ENCODE results near the gene RNPS1.

RNPS1 gene

DNA sequence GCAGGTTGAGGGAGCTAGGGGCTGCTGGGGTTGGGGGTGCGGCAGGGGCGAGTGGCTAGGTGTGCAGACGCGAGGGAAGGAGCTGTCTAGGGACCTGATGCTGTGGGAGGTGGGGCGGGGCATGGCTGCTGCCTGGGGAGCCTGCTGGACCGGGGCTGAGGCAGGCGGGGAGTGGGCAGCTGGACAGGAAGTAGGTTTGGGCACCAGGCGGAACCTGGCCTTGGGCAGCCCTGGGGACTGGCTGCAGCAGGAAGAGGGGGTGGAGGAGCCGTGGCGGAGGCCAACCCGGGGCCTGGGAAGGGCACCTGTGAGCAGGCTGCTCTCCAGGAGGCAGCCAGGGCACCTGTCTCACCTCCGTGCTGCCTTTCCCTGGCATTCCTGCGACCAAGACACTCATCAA, 37.5 kb downstream of the RNPS1 start:
- H3K27ac ChIP-seq: no peak overlapping the region
- TF ChIP-seq, protein P1, sequence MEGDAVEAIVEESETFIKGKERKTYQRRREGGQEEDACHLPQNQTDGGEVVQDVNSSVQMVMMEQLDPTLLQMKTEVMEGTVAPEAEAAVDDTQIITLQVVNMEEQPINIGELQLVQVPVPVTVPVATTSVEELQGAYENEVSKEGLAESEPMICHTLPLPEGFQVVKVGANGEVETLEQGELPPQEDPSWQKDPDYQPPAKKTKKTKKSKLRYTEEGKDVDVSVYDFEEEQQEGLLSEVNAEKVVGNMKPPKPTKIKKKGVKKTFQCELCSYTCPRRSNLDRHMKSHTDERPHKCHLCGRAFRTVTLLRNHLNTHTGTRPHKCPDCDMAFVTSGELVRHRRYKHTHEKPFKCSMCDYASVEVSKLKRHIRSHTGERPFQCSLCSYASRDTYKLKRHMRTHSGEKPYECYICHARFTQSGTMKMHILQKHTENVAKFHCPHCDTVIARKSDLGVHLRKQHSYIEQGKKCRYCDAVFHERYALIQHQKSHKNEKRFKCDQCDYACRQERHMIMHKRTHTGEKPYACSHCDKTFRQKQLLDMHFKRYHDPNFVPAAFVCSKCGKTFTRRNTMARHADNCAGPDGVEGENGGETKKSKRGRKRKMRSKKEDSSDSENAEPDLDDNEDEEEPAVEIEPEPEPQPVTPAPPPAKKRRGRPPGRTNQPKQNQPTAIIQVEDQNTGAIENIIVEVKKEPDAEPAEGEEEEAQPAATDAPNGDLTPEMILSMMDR (conservative IDR thresholded peaks at IDR 0.05): no peak

DNA sequence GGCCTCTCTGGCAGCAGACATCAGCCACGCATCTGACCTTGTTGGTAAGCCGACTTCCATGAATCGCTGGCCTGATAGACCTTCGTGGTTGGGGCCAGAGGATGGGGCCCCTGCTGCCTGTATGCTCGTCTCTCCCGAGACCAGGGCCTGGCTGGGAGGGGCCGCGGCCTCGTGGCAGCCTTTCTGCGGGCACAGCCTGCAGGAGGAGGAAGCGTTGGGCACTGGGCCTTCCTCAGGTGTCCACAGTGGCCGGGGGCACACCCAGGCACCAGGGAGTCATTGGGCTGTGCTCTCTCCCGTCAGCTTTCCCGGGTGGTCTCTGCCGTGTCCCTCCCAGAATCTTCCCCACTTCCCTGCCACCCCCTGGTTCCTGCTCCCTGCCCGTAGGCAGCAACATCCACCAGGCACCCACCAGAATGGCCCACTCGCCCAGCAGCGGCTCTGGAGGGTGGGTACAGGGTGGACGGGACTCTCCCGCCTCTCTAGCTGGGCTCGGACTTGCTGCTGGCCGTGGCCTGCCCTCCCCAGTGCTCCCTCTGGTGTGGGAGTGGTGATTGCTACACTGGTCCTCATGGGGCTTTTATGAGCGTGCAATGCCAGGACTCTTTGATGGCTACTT, 38.2 kb downstream of the RNPS1 start:
- H3K27ac ChIP-seq: no peak overlapping the region
- TF ChIP-seq, protein P1 (conservative IDR thresholded peaks at IDR 0.05): no peak

DNA sequence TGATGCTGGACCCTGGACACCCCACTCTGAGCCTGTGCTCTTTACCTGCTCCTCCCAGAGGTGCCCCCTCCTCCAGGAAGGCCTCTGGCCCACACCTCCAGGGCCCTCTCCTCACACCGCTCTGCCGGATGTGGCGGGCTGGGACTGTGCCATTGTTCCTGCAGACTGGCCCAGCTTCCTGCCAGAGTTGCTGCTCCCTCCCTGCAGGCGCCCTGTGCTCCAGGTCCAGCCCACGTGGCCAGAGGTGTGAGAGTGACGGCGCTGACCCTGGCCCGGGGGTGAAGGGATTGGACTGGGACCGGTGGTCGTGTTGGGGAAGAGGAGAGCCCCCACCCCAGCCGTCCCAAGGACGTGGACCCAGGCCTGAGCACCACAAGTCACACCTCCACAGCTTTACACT, 38.8 kb downstream of the RNPS1 start:
- no peak overlapping the region for H3K27ac ChIP-seq
- TF ChIP-seq, protein P1 (conservative IDR thresholded peaks at IDR 0.05): no peak

DNA sequence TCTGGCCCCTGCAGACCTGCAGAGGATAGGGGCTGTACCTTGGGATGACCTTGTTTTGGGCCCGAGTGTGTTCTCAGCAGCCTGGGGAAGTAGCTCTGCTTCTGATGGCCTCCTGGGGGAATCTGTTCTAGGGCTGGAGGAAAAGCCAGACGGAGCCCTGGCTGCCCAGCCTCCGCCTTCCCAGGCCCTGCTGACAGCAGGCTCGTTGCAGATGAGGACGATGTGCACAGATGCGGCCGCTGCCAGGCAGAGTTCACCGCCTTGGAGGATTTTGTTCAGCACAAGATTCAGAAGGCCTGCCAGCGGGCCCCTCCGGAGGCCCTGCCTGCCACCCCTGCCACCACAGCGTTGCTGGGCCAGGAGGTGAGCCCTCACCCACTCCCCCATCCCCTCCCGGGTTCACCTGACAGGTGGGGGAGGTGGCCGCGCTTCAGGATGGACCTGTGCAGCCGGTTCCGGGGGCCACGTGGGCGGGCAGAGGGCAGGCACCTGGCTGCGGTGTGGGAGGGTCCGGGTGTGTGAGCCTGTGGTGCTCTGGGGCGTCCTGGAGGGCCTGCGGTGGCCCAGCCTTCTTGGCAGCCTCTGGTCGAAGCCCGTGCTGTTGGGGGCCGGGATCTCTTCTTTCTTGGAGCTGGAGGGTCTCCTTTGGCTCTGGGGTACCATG, 39.6 kb downstream of the RNPS1 start:
- no peak overlapping the region for H3K27ac ChIP-seq
- TF ChIP-seq, protein P1 (conservative IDR thresholded peaks at IDR 0.05): no peak

DNA sequence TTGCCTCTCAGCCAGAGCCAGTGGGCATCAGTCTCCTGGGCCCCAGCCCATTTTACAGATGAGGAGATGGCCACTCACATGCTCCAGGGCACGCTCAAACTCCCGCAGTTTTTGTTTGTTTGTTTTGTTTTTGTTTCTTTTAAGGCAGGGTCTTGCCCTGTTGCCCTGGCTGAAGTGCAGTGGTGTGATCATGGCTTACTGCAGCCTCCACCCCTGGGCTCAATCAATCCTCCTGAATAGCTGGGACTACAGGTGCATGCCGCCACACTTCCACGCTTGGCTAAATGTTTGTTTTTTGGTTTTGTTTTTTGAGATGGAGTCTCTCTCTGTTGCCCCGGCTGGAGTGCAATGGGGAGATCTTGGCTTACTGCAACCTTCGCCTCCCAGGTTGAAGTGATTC, 41.0 kb downstream of the RNPS1 start:
- TF ChIP-seq, protein P1 (conservative IDR thresholded peaks at IDR 0.05): no peak
- H3K27ac ChIP-seq: peak overlapping the region; percentile 26

DNA sequence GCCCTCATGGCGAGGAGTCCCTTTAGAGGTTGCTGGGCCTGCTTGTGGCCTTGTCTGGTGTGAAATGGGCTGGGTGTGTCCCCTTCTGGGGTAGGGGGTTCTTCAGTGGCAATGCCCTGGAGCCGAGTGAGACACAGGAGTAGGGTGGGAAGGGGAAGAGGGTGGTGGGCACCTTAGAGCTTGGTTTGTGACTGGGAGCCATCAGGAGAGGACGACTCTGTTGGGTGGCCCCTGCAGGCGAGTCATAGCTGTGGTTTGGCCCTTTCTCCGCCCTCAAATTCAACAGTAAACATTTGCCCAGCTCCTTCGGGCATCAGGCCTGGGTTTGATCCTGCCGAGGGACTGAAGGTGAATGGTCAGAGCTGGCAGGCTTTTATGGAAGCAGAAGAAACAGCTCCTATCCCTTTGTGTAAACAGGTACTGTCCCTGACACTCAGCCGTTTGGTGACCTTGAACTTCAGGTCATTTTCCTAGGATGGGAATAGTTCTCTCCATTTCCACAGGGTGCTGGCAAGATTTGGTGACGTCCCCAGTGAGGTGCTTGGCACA, 41.6 kb downstream of the RNPS1 start:
- TF ChIP-seq, protein P1 (conservative IDR thresholded peaks at IDR 0.05): no peak
- H3K27ac ChIP-seq: peak overlapping the region; percentile 26

DNA sequence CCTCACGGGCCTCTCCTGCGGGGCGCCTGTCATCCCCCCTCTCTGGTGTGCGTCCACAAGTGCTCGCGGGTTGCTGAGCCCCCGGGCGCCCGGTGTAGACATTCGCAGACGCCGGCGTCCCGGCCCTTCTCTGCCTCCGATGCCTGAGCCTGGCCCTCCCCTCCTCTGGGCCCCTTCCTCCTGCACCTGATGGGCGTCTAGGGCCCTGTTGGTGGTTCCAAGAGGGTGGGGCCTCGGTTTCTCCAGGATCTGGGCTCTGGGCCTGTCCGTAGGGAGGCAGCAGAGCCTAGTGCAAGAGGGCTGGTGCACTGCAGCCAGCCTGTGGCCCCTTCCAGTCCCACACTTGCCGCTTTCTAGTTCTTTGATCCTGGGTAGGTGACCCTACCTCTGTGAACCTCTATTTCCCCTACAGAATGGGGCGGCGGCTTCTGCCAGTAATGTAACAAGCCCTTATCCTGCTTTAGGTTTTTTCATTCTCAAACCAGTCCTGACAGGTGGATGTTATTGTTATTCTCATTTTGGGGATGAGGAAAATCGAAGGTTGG, 43.9 kb downstream of the RNPS1 start:
- TF ChIP-seq, protein P1 (conservative IDR thresholded peaks at IDR 0.05): no peak
- peak overlapping the region; percentile 80 for H3K27ac ChIP-seq

Measured in VCaP (cell line).